ENCODE data around the gene VIT.
"Not testable (repeated sequence)": the region's sequence is repeated elsewhere in the genome, so short reads cannot be mapped to it uniquely, and the experiment has no call there.

VIT gene

DNA sequence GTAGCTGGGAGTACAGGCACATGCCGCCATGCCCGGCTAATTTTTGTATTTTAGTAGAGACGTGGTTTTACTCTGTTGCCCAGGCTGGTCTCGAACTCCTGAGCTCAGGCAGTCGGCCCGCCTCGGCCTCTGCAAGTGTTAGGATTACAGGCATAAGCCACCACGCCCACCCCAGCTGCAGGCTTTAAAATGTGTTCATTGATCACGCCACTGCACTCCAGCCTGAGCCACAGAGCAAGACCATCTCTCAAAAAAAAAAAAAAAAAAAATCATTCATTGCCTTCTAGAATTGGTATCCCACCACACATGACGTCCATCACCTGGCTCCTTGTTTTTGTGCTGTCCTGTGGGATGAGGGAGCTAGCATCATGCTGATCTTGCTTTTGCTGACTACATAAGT lies 127.4 kb downstream of the VIT start:
- no peaks in the 10 kb centered on the region for H3K4me1 ChIP-seq (ENCODE audit: control insufficient read depth, insufficient read depth, low read length, unreplicated experiment)
- H3K79me2 ChIP-seq (ENCODE audit: control insufficient read depth, insufficient read depth, low read length, unreplicated experiment): no peaks in the 10 kb centered on the region
- peaks cover 5% of the 10 kb centered on the region for H3K27me3 ChIP-seq (ENCODE audit: insufficient read depth, low read length)
- no peak overlapping the region for H2AFZ ChIP-seq (ENCODE audit: low read length, unreplicated experiment)
- no peaks in the 10 kb centered on the region for H3K36me3 ChIP-seq (ENCODE audit: insufficient read depth, low read length)
- H3K27ac ChIP-seq (ENCODE audit: low read depth, low read length): no peak overlapping the region
- H3K4me3 ChIP-seq (ENCODE audit: low read depth, low read length): no peak overlapping the region

DNA sequence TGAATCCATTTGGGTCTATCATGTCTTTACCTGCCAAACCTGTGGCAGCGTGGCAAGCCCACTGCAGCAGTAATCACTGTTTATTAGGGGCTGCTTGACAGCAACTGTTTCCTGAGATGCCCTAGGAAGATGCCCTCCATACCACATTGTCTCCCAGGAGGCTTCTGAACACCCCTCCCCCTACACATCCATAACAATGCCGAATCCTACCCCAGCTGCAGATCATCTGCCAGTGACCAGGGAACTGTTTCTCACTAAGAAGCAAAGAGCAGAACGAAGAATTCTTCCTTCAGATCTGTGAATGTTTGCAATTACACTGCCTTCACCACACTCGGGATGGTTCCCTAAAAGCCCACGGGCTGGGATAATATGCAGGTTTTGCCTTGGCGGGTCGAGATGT lies 127.8 kb downstream of the VIT start:
- Histone ChIP-seq H3K79me2 (ENCODE audit: control insufficient read depth, insufficient read depth, low read length, unreplicated experiment) (no peaks in the 10 kb centered on the region), H3K4me3 (ENCODE audit: low read depth, low read length) (no peak overlapping the region), H3K36me3 (ENCODE audit: insufficient read depth, low read length) (no peaks in the 10 kb centered on the region), H2AFZ (ENCODE audit: low read length, unreplicated experiment) (no peak overlapping the region), H3K27me3 (ENCODE audit: insufficient read depth, low read length) (peaks cover 5% of the 10 kb centered on the region), H3K27ac (ENCODE audit: low read depth, low read length) (no peak overlapping the region), H3K4me1 (ENCODE audit: control insufficient read depth, insufficient read depth, low read length, unreplicated experiment) (no peaks in the 10 kb centered on the region)

DNA sequence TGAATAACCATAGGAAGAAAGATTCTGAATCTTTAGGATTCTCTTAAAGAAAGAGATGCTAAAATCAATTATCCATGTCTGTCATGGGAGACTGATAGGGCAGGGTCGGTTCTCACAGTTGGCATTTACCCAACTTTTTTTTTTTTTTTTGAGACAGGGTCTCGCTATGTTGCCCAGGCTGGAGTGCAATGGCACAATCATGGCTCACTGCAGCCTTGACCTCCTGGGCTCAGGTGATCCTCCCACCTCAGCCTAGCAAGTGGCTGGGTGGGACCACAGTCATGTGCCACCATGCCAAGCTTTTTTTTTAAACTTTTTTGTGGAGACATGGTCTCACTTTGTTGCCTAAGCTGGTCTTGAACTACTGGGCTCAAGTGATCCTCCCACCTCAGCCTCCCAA lies 128.2 kb downstream of the VIT start:
- not testable (repeated sequence) for H3K4me1 ChIP-seq (ENCODE audit: control insufficient read depth, insufficient read depth, low read length, unreplicated experiment); H3K36me3 ChIP-seq (ENCODE audit: insufficient read depth, low read length); H3K4me3 ChIP-seq (ENCODE audit: low read depth, low read length); H3K27ac ChIP-seq (ENCODE audit: low read depth, low read length); H2AFZ ChIP-seq (ENCODE audit: low read length, unreplicated experiment); H3K27me3 ChIP-seq (ENCODE audit: insufficient read depth, low read length); H3K79me2 ChIP-seq (ENCODE audit: control insufficient read depth, insufficient read depth, low read length, unreplicated experiment)

DNA sequence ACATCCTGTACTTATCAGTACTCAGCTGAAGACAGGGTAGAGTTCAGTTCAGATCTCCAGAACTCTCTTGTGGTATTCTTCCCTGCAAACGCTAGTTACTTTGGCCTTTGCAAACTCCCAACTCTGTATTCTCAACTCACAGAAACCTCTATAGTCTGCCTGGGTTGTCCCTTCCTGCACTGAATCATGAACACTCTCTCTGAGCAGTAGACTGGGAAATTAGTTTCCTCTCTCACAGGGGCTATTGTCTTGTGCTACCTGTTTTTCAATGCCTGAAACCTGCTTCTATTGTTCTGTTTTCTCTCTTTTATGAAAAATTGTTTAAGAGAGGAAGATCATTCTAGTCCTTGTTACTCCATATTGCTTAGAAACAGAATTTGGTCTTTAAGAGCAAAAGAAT lies 134.7 kb downstream of the VIT start:
- H3K27ac ChIP-seq (ENCODE audit: low read depth, low read length): no peak overlapping the region
- no peak overlapping the region for H2AFZ ChIP-seq (ENCODE audit: low read length, unreplicated experiment)
- H3K27me3 ChIP-seq (ENCODE audit: insufficient read depth, low read length): no peaks in the 10 kb centered on the region; the same call in 1 of the 2 replicates
- no peak overlapping the region for H3K4me3 ChIP-seq (ENCODE audit: low read depth, low read length)
- H3K4me1 ChIP-seq (ENCODE audit: control insufficient read depth, insufficient read depth, low read length, unreplicated experiment): no peaks in the 10 kb centered on the region
- H3K79me2 ChIP-seq (ENCODE audit: control insufficient read depth, insufficient read depth, low read length, unreplicated experiment): no peaks in the 10 kb centered on the region
- 0 out of 2 replicates have a peak, but pooled peaks cover 2% of the 10 kb centered on the region for H3K36me3 ChIP-seq (ENCODE audit: insufficient read depth, low read length)

DNA sequence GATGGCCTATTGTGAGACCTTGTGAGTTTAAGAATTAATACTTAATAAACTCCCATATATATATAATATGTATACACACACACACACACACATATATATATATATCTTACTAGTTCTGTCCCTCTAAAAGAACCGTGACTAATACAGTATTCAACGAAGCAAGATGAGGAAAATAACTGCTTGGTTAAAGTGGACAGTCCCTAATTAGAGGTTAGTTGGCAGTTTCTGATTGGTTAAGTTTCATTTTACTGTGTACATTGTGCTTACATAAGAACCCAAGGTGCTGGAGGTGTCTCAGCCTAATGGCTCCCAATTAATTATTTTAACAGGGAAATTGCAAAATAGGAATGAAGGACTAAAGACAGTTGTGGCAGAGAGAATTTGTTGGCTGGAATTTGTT lies 137.7 kb downstream of the VIT start:
- Histone ChIP-seq H2AFZ (ENCODE audit: low read length, unreplicated experiment) (no peak overlapping the region), H3K4me3 (ENCODE audit: low read depth, low read length) (no peak overlapping the region)

DNA sequence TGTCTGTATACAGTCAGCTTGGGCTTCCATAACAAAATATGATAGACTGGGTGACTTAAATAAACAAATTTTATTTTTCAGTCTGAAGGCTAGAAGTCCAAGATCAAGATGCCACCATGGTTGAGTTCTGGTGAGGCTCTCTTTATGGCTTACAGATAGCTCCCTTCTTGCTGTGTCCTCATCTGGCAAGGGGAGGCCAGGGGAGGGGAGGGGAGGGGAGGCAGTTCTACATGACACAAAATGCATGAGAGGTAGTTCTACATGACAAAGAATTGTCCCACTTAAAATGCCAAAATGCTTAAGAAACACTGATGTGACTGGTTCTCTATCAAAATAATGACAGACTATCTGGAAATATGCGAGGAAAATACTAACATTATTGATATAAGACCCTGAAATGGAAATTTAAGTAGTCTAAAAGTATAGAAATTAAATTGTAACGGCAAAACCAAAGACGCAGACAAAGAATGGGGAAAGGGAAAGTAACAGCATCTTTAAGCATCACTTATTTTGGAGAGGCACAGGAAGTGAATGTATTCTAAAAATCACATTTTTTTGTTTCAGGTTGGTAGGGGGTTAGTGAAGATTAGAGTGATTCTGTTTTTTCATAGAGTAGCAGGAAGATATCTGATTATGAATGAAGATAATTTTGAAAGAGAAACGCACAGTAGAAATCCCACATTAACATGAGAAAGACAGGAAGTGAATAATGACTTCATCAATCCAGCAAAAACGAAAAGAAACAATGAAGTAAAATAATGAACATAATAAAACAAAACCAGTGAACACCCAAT lies 138.4 kb downstream of the VIT start:
- Histone ChIP-seq H3K27ac (ENCODE audit: low read depth, low read length) (no peak overlapping the region), H3K4me1 (ENCODE audit: control insufficient read depth, insufficient read depth, low read length, unreplicated experiment) (no peaks in the 10 kb centered on the region), H2AFZ (ENCODE audit: low read length, unreplicated experiment) (no peak overlapping the region), H3K36me3 (ENCODE audit: insufficient read depth, low read length) (0 out of 2 replicates have a peak, but pooled peaks cover 2% of the 10 kb centered on the region), H3K4me3 (ENCODE audit: low read depth, low read length) (no peak overlapping the region), H3K27me3 (ENCODE audit: insufficient read depth, low read length) (no peaks in the 10 kb centered on the region), H3K79me2 (ENCODE audit: control insufficient read depth, insufficient read depth, low read length, unreplicated experiment) (no peaks in the 10 kb centered on the region)

More for the DNA sequence above, 137.7 kb downstream of the VIT start:
- H3K4me1 ChIP-seq (ENCODE audit: control insufficient read depth, insufficient read depth, low read length, unreplicated experiment): no peaks in the 10 kb centered on the region
- H3K36me3 ChIP-seq (ENCODE audit: insufficient read depth, low read length): 0 out of 2 replicates have a peak, but pooled peaks cover 2% of the 10 kb centered on the region
- no peak overlapping the region for H3K27ac ChIP-seq (ENCODE audit: low read depth, low read length)
- H3K79me2 ChIP-seq (ENCODE audit: control insufficient read depth, insufficient read depth, low read length, unreplicated experiment): no peaks in the 10 kb centered on the region
- no peaks in the 10 kb centered on the region for H3K27me3 ChIP-seq (ENCODE audit: insufficient read depth, low read length)

DNA sequence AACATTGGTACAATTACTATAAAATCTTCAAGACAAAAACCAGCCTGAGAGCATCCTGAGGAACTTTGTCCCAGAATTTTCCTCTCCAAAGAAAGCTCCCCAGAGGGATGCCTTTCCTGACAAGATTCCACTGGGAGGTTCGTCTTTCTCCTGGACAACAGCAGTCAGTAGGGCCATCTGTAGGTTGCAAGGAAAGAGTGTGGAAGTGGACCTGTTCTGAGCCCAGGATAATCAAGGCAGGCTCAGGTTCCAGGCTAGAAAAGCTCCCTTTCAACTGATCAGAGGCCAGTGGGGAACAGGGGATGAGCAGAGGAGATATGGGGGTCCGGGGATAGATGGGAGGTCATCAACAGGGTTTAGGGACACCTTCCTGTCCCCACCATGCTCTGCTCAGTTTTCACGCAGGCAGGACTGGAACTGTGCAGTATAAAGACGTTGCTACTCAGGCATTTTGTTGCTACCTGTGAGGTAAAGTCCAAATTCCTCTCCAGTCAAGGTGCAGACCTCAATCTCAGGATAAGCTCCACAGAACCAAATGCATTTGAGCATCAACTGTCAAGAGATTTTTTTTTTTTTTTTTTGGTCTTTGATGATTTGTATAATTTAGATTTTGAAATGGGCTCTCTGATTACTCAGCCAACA lies 143.6 kb downstream of the VIT start:
- H3K36me3 ChIP-seq (ENCODE audit: insufficient read depth, low read length): no peaks in the 10 kb centered on the region
- no peaks in the 10 kb centered on the region for H3K4me1 ChIP-seq (ENCODE audit: control insufficient read depth, insufficient read depth, low read length, unreplicated experiment)
- no peak overlapping the region for H2AFZ ChIP-seq (ENCODE audit: low read length, unreplicated experiment)
- no peaks in the 10 kb centered on the region for H3K27me3 ChIP-seq (ENCODE audit: insufficient read depth, low read length)
- H3K79me2 ChIP-seq (ENCODE audit: control insufficient read depth, insufficient read depth, low read length, unreplicated experiment): no peaks in the 10 kb centered on the region
- H3K4me3 ChIP-seq (ENCODE audit: low read depth, low read length): no peak overlapping the region
- H3K27ac ChIP-seq (ENCODE audit: low read depth, low read length): no peak overlapping the region

DNA sequence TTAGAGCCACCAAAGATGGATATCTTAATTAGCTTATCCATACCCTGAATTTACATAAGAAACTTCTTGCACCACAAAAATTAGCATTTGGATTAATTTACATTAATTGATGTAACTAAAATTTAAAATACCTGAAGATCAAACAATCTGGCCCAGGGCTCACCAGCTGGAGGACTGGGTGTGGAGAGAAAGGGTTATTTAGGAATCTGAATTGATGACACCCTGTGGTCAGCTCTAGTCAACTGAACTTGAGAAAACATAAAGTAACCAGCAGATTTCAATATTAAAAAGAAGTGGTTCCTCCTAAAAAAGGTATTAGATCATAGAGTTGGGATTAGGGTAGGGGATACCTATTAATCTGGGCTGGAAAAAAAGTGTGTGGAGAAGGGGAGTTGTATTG lies 147.3 kb downstream of the VIT start:
- H3K27me3 ChIP-seq (ENCODE audit: insufficient read depth, low read length): no peaks in the 10 kb centered on the region
- no peak overlapping the region for H3K4me3 ChIP-seq (ENCODE audit: low read depth, low read length)
- H3K79me2 ChIP-seq (ENCODE audit: control insufficient read depth, insufficient read depth, low read length, unreplicated experiment): no peaks in the 10 kb centered on the region
- no peak overlapping the region for H2AFZ ChIP-seq (ENCODE audit: low read length, unreplicated experiment)
- H3K27ac ChIP-seq (ENCODE audit: low read depth, low read length): no peak overlapping the region
- no peaks in the 10 kb centered on the region for H3K4me1 ChIP-seq (ENCODE audit: control insufficient read depth, insufficient read depth, low read length, unreplicated experiment)
- peaks cover 11% of the 10 kb centered on the region for H3K36me3 ChIP-seq (ENCODE audit: insufficient read depth, low read length)

DNA sequence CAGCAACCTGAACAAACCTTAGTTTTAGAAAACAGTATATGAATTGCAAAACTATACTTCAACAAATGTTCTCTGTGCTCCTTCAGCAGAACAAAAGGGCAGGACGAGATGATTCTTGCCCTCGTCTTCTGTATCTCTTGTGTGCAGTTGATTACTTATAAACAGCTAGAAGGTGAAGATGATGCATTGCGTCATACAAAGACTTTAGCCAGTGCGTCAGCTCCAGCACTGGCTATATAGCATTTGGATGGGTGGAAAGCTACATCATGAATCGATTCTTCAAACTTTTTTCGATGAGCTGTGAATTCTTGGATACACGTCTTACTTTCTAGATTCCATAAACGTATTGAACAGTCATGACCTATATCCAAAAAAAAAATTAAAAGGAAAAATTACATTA lies 152.8 kb downstream of the VIT start:
- H2AFZ ChIP-seq (ENCODE audit: low read length, unreplicated experiment): no peak overlapping the region
- no peak overlapping the region for H3K27ac ChIP-seq (ENCODE audit: low read depth, low read length)
- H3K4me3 ChIP-seq (ENCODE audit: low read depth, low read length): no peak overlapping the region
- no peaks in the 10 kb centered on the region for H3K79me2 ChIP-seq (ENCODE audit: control insufficient read depth, insufficient read depth, low read length, unreplicated experiment)
- H3K4me1 ChIP-seq (ENCODE audit: control insufficient read depth, insufficient read depth, low read length, unreplicated experiment): no peaks in the 10 kb centered on the region
- H3K27me3 ChIP-seq (ENCODE audit: insufficient read depth, low read length): no peaks in the 10 kb centered on the region
- H3K36me3 ChIP-seq (ENCODE audit: insufficient read depth, low read length): peaks cover 31% of the 10 kb centered on the region

DNA sequence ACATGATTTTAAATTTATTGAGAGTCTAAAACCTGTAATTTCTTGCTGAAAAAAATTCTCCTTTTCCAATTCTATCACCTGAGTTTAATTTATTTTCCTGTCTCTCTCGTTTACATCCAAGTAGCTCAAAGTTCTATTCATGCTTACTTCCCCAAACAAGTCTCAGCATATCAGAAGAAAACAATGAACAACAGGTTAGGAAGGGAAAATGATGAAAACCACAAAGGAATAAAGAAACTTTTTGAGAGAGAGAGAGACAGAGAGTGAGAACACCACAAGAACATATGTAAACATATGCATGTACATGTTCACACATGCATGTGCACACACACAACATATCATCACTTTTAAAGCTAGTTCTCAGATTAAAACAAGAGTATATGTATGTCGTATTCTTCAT lies 157.7 kb downstream of the VIT start:
- H3K79me2 ChIP-seq (ENCODE audit: control insufficient read depth, insufficient read depth, low read length, unreplicated experiment): no peaks in the 10 kb centered on the region
- H3K27ac ChIP-seq (ENCODE audit: low read depth, low read length): no peak overlapping the region
- H3K27me3 ChIP-seq (ENCODE audit: insufficient read depth, low read length): no peaks in the 10 kb centered on the region
- H3K4me1 ChIP-seq (ENCODE audit: control insufficient read depth, insufficient read depth, low read length, unreplicated experiment): no peaks in the 10 kb centered on the region
- no peak overlapping the region for H2AFZ ChIP-seq (ENCODE audit: low read length, unreplicated experiment)
- H3K4me3 ChIP-seq (ENCODE audit: low read depth, low read length): no peak overlapping the region
- peaks cover 27% of the 10 kb centered on the region for H3K36me3 ChIP-seq (ENCODE audit: insufficient read depth, low read length)

DNA sequence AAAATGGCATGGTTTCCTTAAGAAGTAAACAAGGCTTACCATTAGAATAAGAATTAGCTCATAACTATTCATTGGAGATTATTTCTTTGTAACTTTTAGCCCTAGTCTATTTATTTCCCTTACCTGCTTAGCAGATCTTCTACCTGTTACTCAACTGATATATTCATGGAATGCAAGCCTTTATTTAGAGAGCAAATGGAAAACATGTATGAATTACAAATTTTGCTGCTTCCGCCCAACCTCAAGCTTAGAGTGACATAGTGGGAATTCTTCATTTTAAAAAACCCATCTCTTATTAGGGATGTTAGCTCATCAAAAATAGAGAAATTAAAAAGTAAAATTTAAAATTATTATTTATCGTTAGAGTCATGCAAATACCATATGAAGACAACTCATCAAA lies 158.9 kb downstream of the VIT start:
- H2AFZ ChIP-seq (ENCODE audit: low read length, unreplicated experiment): no peak overlapping the region
- H3K27ac ChIP-seq (ENCODE audit: low read depth, low read length): no peak overlapping the region
- H3K27me3 ChIP-seq (ENCODE audit: insufficient read depth, low read length): no peaks in the 10 kb centered on the region
- H3K36me3 ChIP-seq (ENCODE audit: insufficient read depth, low read length): peaks cover 15% of the 10 kb centered on the region
- no peak overlapping the region for H3K4me3 ChIP-seq (ENCODE audit: low read depth, low read length)
- no peaks in the 10 kb centered on the region for H3K4me1 ChIP-seq (ENCODE audit: control insufficient read depth, insufficient read depth, low read length, unreplicated experiment)
- no peaks in the 10 kb centered on the region for H3K79me2 ChIP-seq (ENCODE audit: control insufficient read depth, insufficient read depth, low read length, unreplicated experiment)

Measured in ACC112 (cell line).